Activated T-cell treated with anti-CD3 and anti-CD28 coated beads for 48 hours (primary cell): ENCODE measurements around the gene ZFAND2B.
A peak's percentile ranks its signal among the peaks of the same experiment; 100 is the strongest.
"Not testable (repeated sequence)": the region's sequence is repeated elsewhere in the genome, so short reads cannot be mapped to it uniquely, and the experiment has no call there.

Experiments
- DNase-seq: peaks from one replicate; pipeline ENCODE4 v3.0.0-alpha.2; 2020; ENCODE audit warnings: low read depth

The ZFAND2B gene

DNA sequence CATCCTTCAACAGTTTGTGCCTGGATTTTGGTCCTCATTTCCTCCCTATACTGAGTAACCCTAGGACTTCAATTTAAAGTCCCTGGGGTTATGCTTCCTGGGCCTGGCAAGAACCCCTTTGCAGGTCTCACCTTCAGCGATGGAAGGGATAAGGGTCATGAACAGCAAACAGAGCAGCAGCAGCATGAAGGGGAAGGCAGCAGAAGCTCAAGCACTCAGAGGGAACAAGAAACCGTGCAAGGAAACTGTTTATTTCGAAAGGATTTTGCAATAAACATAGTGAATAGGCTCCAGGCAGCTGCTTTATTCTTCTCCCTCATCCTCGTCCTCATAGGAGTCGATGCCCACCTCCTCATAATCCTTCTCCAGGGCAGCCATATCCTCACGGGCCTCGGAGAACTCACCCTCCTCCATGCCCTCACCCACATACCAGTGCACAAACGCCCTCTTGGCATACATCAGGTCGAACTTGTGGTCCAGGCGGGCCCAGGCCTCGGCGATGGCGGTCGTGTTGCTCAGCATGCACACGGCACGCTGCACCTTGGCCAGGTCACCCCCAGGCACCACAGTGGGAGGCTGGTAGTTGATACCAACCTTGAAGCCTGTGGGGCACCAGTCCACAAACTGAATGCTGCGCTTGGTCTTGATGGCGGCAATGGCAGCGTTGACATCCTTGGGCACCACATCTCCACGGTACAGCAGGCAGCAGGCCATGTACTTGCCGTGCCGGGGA, 43.6 kb downstream of the ZFAND2B start:
- no peak for DNase-seq

DNA sequence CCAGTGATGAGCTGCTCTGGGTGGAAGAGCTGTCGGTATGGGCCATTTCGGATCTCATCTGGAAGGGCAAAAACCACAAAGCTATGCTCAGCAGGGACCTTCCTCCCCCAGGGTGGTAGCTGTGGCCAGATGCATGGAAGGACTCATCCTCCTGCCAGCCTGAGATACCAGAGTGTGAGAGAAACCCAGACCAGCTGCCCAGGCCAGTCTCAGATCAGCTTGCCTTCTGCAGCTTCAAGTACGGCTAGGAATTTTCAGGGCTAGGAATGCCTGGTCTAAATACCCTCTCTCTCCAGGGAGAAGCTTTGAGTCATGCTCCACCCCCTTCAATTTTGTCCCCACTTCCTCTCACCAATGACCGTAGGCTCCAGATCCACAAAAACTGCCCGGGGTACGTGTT, 45.1 kb downstream of the ZFAND2B start:
- no peak for DNase-seq

DNA sequence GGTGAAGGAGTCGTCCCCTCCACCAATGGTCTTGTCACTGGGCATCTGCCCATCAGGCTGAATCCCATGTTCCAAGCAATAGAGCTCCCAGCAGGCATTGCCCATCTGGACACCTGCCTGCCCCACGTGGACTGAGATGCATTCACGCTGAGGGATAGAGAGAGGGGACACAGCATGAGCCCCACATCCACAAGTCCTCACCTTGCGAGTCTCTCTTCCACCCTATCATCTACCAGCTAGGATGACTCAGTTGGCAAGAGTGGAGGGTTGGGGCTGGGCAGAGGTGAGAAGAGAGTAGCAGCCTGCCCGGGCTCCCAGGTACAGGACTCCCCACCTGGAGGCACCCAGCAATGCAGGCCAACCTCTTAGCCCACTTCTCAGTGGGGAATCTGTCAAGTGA, 45.5 kb downstream of the ZFAND2B start:
- no peak for DNase-seq

DNA sequence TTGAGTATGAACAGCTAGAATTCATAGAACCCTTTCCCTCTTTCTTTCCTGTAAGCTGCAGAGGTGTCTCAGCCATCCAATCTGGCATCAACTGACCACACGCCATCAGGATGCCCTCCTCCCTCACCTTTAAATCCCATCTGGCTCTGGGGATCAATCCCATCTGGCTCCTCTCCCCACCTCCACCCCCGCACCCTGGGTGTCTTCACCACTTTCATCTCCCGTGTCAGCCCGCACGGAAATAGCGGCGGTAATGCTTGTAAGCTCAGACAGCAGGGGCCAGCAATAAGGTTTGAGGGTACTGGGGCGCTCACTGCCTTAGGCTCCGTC, 46.0 kb downstream of the ZFAND2B start:
- peak; percentile 26 for DNase-seq

DNA sequence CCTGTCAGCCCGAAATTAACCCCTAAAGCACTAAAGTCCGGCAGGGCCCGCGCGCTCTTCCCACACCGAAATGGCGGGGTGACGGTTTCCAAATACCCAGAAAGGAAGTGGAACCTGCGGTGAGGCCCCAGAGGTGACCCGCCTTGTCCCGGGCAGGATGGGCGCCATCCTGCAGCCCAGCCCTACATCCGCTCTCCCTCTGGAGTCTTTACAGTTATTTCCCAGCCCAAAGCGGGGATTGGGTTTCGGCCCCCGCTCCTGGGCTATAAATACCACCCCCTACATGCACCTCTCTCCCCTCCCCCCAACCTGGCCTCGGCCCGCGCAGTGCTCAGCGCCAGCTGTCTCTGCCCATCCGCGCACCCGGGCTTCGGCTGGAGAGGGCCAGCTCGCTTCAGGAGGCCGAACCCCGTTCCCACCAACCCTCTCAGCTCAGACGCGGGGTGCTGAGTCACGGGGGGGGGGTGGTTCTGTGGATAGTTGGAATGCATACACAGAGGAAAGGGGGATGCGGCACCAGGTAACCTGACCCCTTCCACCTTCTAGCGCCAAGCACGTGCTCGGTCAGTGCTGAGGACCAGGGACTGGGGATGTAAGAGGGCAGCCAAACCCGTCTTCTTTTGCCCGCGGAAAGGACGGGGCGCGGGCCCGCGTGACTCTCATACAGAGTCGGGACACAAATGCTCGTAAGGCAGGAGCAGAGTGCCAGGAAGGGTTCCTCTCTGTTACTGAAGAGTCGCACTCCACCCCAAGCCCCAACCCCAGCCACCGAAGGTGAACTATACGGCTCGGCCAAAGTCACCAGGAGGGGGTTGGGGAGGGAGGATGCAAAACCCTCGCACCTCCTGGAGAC, 46.5 kb downstream of the ZFAND2B start, which contains the start of gene TUBA4B:
Gene TUBA4B (plus strand): TSS at position 344 of the 853 bp plus-strand sequence. CDS start 165 bp downstream, at position 509.
- DNase-seq: peak; percentile 51

DNA sequence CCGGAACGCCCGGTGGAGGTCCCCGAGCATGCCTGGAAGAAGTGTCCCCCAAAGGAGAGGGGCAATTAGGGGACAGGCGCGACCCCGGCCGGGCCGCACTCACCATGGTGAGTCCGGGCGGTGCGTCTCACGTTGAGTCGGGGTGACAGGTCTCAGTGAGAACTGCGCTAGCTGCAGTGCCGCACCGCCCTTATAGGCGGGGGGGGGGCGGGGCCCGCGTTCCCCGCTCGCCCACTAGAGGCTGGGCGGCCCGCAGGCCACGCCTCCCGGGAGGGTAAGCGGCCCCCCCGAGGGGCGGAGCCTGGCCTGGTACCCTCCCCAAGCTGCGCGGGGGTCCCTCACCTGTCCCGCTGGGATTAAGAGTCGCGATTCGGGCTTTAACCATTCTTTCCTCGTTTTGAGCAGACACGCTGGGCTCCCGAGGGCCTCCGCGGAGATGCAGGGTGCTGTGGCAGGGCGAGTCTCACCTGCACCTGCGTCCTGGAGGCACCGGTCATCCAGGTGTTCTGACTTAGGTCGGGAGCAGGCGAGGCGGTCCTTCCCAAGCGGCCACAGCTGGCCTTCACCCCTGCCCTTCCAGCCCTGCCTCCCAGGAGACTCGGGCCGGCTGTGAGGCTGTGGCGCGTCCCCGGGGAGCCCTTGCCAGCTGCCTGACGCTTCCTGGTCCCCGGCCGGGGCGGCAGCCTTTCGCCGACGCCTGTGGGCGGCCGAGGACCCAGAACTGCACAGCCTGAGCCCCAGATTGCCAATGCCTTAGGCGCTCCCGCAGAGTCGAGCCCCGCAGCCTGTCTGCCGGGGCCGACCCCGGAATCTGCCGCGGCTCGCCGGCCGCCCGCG, 47.4 kb downstream of the ZFAND2B start, which contains the start of gene TUBA4A:
Gene TUBA4A (minus strand): TSS at position 166 of the 837 bp plus-strand sequence. CDS start 60 bp downstream, at position 106.
- DNase-seq: peak; percentile 89

DNA sequence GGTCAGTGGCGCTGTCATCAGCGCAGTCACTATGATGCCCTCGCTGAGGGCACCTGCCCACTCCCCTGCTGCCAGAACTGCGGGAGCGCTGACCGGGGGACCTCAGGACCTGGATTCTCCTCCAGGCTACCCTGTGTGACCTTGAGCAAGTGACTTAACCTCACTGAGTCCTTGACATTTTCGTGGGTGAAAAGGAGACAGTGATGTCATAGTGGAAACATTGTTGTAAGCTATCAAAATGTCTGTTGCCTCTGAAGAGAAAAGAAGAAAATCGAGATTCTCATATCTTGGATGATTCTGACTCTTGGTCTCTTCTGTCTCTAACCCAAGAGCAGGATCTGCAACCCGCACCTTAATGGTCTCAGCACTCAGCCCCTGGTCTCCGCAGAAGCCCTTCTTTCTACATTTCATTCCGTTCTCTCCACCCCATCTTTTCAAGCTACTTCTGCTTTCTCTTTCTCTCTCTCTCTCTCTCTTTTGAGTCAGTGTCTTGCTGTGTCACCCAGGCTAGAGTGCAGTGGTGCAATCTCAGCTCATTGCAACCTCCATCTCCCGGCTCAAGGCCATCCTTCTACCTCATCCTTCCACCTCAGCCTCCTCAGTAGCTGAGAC, 48.1 kb downstream of the ZFAND2B start:
- DNase-seq: peak; percentile 23

DNA sequence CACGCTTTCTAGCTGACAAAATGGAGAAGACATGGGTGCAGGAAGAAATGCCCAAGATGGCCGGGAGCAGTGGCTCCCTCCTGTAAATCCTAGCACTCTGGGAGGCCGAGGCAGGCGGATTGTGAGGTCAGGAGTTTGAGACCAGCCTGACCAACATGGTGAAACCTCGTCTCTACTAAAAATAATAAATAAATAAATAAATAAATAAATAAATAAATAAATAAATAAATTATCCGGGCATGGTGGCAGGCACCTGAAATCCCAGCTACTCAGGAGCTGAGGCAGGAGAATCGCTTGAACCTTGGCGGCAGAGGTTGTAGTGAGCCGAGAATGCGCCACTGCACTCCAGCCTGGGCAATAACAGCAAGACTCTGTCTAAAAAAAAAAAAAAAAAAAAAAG, 52.4 kb downstream of the ZFAND2B start:
- DNase-seq: not testable (repeated sequence)
